Measurements from ENCODE around the gene PLEKHA8.
A peak's percentile ranks its signal among the peaks of the same experiment; 100 is the strongest.

Gene PLEKHA8

GRCh38 chr7:30032310-30033125 is 4.3 kb downstream of the PLEKHA8 start:
- no peaks in the 10 kb centered on the region for H3K9me3 ChIP-seq (replicated peaks; ENCODE audit: insufficient read depth, low read length)
- peak; percentile 88 for DNase-seq
- no peak overlapping the region for H2AFZ ChIP-seq (ENCODE audit: low read length)
- H3K36me3 ChIP-seq (replicated peaks; ENCODE audit: insufficient read depth, low read length), result no peaks in the 10 kb centered on the region
- H3K27me3 ChIP-seq (replicated peaks; ENCODE audit: insufficient read depth, low read length), result no peaks in the 10 kb centered on the region
- peaks cover 75% of the 10 kb centered on the region for H3K79me2 ChIP-seq (ENCODE audit: low read length)
- TF ChIP-seq EZH2 (optimal IDR thresholded peaks at IDR 0.05; ENCODE audit: low read depth, low read length) (no peak), EZH2phosphoT487 (IDR thresholded peaks at IDR 0.05; ENCODE audit: low read length) (no peak), CTCF (IDR thresholded peaks at IDR 0.05; ENCODE audit: low read length) (no peak)
- H3K27ac ChIP-seq (ENCODE audit: low read length), result peak overlapping the region; percentile 95
- H3K4me1 ChIP-seq (ENCODE audit: low read length), result peaks cover 43% of the 10 kb centered on the region
- peaks cover 42% of the 10 kb centered on the region for H3F3A ChIP-seq (ENCODE audit: insufficient read depth, low read length)
- H3K4me3 ChIP-seq (ENCODE audit: low read length), result peak overlapping the region; percentile 45
- H4K20me1 ChIP-seq (ENCODE audit: insufficient read depth, low read length), result no peaks in the 10 kb centered on the region
- H3K4me2 ChIP-seq (ENCODE audit: low read depth, low read length), result peak overlapping the region; percentile 95
- peak overlapping the region; percentile 67 for H3K9ac ChIP-seq (ENCODE audit: low read length)
- no peaks in the 10 kb centered on the region for H3K9me2 ChIP-seq (replicated peaks; ENCODE audit: insufficient read depth, low read length)

- Histone ChIP-seq H4K20me1 (ENCODE audit: insufficient read depth, low read length) (no peaks in the 10 kb centered on the region), H2AFZ (ENCODE audit: low read length) (no peak overlapping the region), H3K9me3 (replicated peaks; ENCODE audit: insufficient read depth, low read length) (no peaks in the 10 kb centered on the region), H3K36me3 (replicated peaks; ENCODE audit: insufficient read depth, low read length) (no peaks in the 10 kb centered on the region; the same call in 1 of the 2 replicates), H3K9ac (ENCODE audit: low read length) (no peak overlapping the region), H3K4me3 (ENCODE audit: low read length) (no peak overlapping the region), H3K27me3 (replicated peaks; ENCODE audit: insufficient read depth, low read length) (no peaks in the 10 kb centered on the region), H3K9me2 (replicated peaks; ENCODE audit: insufficient read depth, low read length) (no peaks in the 10 kb centered on the region), H3K27ac (ENCODE audit: low read length) (no peak overlapping the region), H3K4me1 (ENCODE audit: low read length) (peaks cover 43% of the 10 kb centered on the region), H3K4me2 (ENCODE audit: low read depth, low read length) (no peak overlapping the region), H3F3A (ENCODE audit: insufficient read depth, low read length) (peaks cover 30% of the 10 kb centered on the region), H3K79me2 (ENCODE audit: low read length) (peaks cover 83% of the 10 kb centered on the region)
- no peak for TF ChIP-seq CTCF (IDR thresholded peaks at IDR 0.05; ENCODE audit: low read length)
- TF ChIP-seq EZH2 (optimal IDR thresholded peaks at IDR 0.05; ENCODE audit: low read depth, low read length), result no peak
- no peak for TF ChIP-seq EZH2phosphoT487 (IDR thresholded peaks at IDR 0.05; ENCODE audit: low read length)
- no peak for DNase-seq
Observed at GRCh38 chr7:30034501-30034900, 6.3 kb downstream of the PLEKHA8 start.

- Histone ChIP-seq H3K9me2 (replicated peaks; ENCODE audit: insufficient read depth, low read length) (no peaks in the 10 kb centered on the region), H3K27me3 (replicated peaks; ENCODE audit: insufficient read depth, low read length) (no peaks in the 10 kb centered on the region), H3K4me2 (ENCODE audit: low read depth, low read length) (no peak overlapping the region), H3K27ac (ENCODE audit: low read length) (no peak overlapping the region), H3K36me3 (replicated peaks; ENCODE audit: insufficient read depth, low read length) (no peaks in the 10 kb centered on the region; the same call in 1 of the 2 replicates), H3F3A (ENCODE audit: insufficient read depth, low read length) (peaks cover 25% of the 10 kb centered on the region), H3K9me3 (replicated peaks; ENCODE audit: insufficient read depth, low read length) (no peaks in the 10 kb centered on the region), H2AFZ (ENCODE audit: low read length) (no peak overlapping the region), H3K79me2 (ENCODE audit: low read length) (peaks cover 83% of the 10 kb centered on the region), H4K20me1 (ENCODE audit: insufficient read depth, low read length) (no peaks in the 10 kb centered on the region), H3K4me1 (ENCODE audit: low read length) (peaks cover 29% of the 10 kb centered on the region), H3K9ac (ENCODE audit: low read length) (no peak overlapping the region), H3K4me3 (ENCODE audit: low read length) (no peak overlapping the region)
- no peak for DNase-seq
- TF ChIP-seq EZH2 (optimal IDR thresholded peaks at IDR 0.05; ENCODE audit: low read depth, low read length) (no peak), CTCF (IDR thresholded peaks at IDR 0.05; ENCODE audit: low read length) (no peak), EZH2phosphoT487 (IDR thresholded peaks at IDR 0.05; ENCODE audit: low read length) (no peak)
Observed at GRCh38 chr7:30036220-30036619, 8.0 kb downstream of the PLEKHA8 start.
